NOMO-1 (cell line): ENCODE results near the gene EPM2A.
"Not testable (repeated sequence)": the region's sequence is repeated elsewhere in the genome, so short reads cannot be mapped to it uniquely, and the experiment has no call there.

Experiments
- DNase-seq, 2 experiments: peaks; one replicate each; lab custom pipeline; 2025; ENCODE audit not compliant: unreplicated experiment in 2 of 2; lab: John Stamatoyannopoulos, UW

Gene EPM2A

GRCh38 chr6:145735356-145736165 is at the start of gene EPM2A:
EPM2A (minus strand) TSS chr6:145735520; CDS start chr6:145735498, 22 bp downstream.
- DNase-seq = peak; percentile 60 to 81

- no peak for DNase-seq
These were observed 49.4 kb upstream of the EPM2A start for GRCh38 chr6:145784683-145785082.

- DNase-seq = peak; percentile 33 to 39
These were observed 48.5 kb upstream of the EPM2A start for GRCh38 chr6:145783796-145784195.

GRCh38 chr6:145772846-145773245 is 37.5 kb upstream of the EPM2A start:
- DNase-seq = peak in 1 of 2 experiments; percentile 6

GRCh38 chr6:145765449-145765848 is 30.1 kb upstream of the EPM2A start:
- DNase-seq = no peak

- no peak for DNase-seq
These were observed 28.4 kb upstream of the EPM2A start for GRCh38 chr6:145763742-145764141.

- DNase-seq = no peak
These were observed 26.3 kb upstream of the EPM2A start for GRCh38 chr6:145761584-145761983.

- DNase-seq = no peak
These were observed 22.8 kb upstream of the EPM2A start for GRCh38 chr6:145758113-145758512.

- DNase-seq = peak; percentile 83 to 86
These were observed 20.9 kb upstream of the EPM2A start for GRCh38 chr6:145756170-145756662.

- DNase-seq = no peak
These were observed 20.4 kb upstream of the EPM2A start for GRCh38 chr6:145755682-145756081.

- DNase-seq = no peak
These were observed 17.3 kb upstream of the EPM2A start for GRCh38 chr6:145752638-145753037.

GRCh38 chr6:145749632-145750031 is 14.3 kb upstream of the EPM2A start:
- DNase-seq = peak; percentile 27 to 59

- no peak for DNase-seq
These were observed 10.5 kb upstream of the EPM2A start for GRCh38 chr6:145745861-145746260.

- DNase-seq = no peak
These were observed 9.3 kb upstream of the EPM2A start for GRCh38 chr6:145744619-145745018.

GRCh38 chr6:145743332-145743731 is 8.0 kb upstream of the EPM2A start:
- DNase-seq = no peak

- DNase-seq = not testable (repeated sequence)
These were observed 7.2 kb upstream of the EPM2A start for GRCh38 chr6:145742472-145742871.

- not testable (repeated sequence) for DNase-seq
These were observed 4.4 kb upstream of the EPM2A start for GRCh38 chr6:145739685-145740084.

GRCh38 chr6:145738265-145738664 is 2.9 kb upstream of the EPM2A start:
- no peak for DNase-seq

GRCh38 chr6:145736661-145737144 is 1.4 kb upstream of the EPM2A start:
- no peak for DNase-seq

- peak; percentile 67 to 81 for DNase-seq
These were observed 599 bp downstream of the EPM2A start for GRCh38 chr6:145734486-145735355.

- peak; percentile 7 to 12 for DNase-seq
These were observed 1.5 kb downstream of the EPM2A start for GRCh38 chr6:145733810-145734209.
